HEK293 (cell line): ENCODE results near the gene RRM1.

Experiments
- GLI2 ChIP-seq: fragments of 450-650 bp; formaldehyde crosslinking; IDR thresholded peaks from 2 replicates; pipeline ENCODE4; 2017; ENCODE audit warnings: missing biosample characterization, missing genetic modification characterization, low read depth, borderline replicate concordance
- GLI4 ChIP-seq: fragments of 450-650 bp; formaldehyde crosslinking; IDR thresholded peaks from 2 replicates; pipeline ENCODE4 v1.5.1; 2016; ENCODE audit warnings: missing biosample characterization, missing genetic modification characterization
- ZBTB1 ChIP-seq: fragments of 450-650 bp; formaldehyde crosslinking; IDR thresholded peaks from 2 replicates; pipeline ENCODE4 v1.5.1; 2016; ENCODE audit warnings: missing biosample characterization, missing genetic modification characterization
- ZBTB7A ChIP-seq: fragments of 450-650 bp; formaldehyde crosslinking; IDR thresholded peaks from 2 replicates; pipeline ENCODE4 v1.5.1; 2016; ENCODE audit warnings: low read depth, missing biosample characterization, missing genetic modification characterization
- ZNF530 ChIP-seq: fragments of 450-650 bp; formaldehyde crosslinking; IDR thresholded peaks from 2 replicates; pipeline ENCODE4 v1.5.1; 2016; ENCODE audit warnings: low read depth, missing biosample characterization, missing genetic modification characterization
- TF ChIP-seq, protein P1 (sequence below): fragments of 450-650 bp; formaldehyde crosslinking; IDR thresholded peaks from 2 replicates; pipeline ENCODE4 v1.5.1; 2016; ENCODE audit warnings: missing biosample characterization, missing genetic modification characterization
- TF ChIP-seq, protein P2 (sequence below): IDR thresholded peaks from 2 replicates; pipeline ENCODE4 v1.6.1; 2011; ENCODE audit warnings: mild to moderate bottlenecking, low read depth, low read length, borderline replicate concordance
- TF ChIP-seq, protein P3 (sequence below): fragments of 450-650 bp; formaldehyde crosslinking; IDR thresholded peaks from 2 replicates; pipeline ENCODE4 v1.5.1; 2016; ENCODE audit warnings: missing biosample characterization, missing genetic modification characterization

DNA sequence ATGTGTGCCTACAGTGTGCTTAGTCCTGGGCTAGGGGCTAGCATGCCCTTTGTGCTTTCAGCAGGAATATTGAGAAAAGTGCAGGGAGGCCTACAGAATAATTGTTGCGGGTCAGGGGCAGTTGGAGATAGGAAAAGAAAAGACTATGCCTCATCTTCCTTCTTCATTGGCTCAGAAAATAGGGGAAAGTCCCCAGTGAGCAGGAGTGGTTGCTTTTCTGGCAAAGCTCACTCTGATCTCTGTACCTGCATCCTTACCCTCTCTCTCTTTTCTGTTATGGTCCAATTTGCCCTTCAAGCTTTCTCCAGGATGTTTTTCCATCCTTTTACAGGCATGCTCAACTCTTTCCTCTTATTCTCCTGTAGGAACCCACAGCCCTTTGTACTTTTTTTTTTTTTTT lies 29.5 kb upstream of the RRM1 start:
- TF ChIP-seq GLI2 (tag by site-specific recombination): no peak
- TF ChIP-seq, protein P1, sequence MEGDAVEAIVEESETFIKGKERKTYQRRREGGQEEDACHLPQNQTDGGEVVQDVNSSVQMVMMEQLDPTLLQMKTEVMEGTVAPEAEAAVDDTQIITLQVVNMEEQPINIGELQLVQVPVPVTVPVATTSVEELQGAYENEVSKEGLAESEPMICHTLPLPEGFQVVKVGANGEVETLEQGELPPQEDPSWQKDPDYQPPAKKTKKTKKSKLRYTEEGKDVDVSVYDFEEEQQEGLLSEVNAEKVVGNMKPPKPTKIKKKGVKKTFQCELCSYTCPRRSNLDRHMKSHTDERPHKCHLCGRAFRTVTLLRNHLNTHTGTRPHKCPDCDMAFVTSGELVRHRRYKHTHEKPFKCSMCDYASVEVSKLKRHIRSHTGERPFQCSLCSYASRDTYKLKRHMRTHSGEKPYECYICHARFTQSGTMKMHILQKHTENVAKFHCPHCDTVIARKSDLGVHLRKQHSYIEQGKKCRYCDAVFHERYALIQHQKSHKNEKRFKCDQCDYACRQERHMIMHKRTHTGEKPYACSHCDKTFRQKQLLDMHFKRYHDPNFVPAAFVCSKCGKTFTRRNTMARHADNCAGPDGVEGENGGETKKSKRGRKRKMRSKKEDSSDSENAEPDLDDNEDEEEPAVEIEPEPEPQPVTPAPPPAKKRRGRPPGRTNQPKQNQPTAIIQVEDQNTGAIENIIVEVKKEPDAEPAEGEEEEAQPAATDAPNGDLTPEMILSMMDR (tag by site-specific recombination): no peak
- TF ChIP-seq GLI4 (tag by site-specific recombination): no peak
- TF ChIP-seq, protein P2, sequence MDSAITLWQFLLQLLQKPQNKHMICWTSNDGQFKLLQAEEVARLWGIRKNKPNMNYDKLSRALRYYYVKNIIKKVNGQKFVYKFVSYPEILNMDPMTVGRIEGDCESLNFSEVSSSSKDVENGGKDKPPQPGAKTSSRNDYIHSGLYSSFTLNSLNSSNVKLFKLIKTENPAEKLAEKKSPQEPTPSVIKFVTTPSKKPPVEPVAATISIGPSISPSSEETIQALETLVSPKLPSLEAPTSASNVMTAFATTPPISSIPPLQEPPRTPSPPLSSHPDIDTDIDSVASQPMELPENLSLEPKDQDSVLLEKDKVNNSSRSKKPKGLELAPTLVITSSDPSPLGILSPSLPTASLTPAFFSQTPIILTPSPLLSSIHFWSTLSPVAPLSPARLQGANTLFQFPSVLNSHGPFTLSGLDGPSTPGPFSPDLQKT: no peak
- TF ChIP-seq, protein P3, sequence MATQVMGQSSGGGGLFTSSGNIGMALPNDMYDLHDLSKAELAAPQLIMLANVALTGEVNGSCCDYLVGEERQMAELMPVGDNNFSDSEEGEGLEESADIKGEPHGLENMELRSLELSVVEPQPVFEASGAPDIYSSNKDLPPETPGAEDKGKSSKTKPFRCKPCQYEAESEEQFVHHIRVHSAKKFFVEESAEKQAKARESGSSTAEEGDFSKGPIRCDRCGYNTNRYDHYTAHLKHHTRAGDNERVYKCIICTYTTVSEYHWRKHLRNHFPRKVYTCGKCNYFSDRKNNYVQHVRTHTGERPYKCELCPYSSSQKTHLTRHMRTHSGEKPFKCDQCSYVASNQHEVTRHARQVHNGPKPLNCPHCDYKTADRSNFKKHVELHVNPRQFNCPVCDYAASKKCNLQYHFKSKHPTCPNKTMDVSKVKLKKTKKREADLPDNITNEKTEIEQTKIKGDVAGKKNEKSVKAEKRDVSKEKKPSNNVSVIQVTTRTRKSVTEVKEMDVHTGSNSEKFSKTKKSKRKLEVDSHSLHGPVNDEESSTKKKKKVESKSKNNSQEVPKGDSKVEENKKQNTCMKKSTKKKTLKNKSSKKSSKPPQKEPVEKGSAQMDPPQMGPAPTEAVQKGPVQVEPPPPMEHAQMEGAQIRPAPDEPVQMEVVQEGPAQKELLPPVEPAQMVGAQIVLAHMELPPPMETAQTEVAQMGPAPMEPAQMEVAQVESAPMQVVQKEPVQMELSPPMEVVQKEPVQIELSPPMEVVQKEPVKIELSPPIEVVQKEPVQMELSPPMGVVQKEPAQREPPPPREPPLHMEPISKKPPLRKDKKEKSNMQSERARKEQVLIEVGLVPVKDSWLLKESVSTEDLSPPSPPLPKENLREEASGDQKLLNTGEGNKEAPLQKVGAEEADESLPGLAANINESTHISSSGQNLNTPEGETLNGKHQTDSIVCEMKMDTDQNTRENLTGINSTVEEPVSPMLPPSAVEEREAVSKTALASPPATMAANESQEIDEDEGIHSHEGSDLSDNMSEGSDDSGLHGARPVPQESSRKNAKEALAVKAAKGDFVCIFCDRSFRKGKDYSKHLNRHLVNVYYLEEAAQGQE: no peak
- TF ChIP-seq ZBTB7A: no peak
- TF ChIP-seq ZNF530 (tag by site-specific recombination): no peak
- TF ChIP-seq ZBTB1 (tag by site-specific recombination): no peak
